ENCODE measurements around the gene KIR3DL2. TPM values are rescaled to one million over a fixed set of nuclear protein-coding genes. Genes with fewer than 3 reads are reported as not detected.
"Not testable (repeated sequence)": the region's sequence is repeated elsewhere in the genome, so short reads cannot be mapped to it uniquely, and the experiment has no call there.

Gene KIR3DL2
- total RNA-seq, 1 donor from 2014 or later = not detected

DNA sequence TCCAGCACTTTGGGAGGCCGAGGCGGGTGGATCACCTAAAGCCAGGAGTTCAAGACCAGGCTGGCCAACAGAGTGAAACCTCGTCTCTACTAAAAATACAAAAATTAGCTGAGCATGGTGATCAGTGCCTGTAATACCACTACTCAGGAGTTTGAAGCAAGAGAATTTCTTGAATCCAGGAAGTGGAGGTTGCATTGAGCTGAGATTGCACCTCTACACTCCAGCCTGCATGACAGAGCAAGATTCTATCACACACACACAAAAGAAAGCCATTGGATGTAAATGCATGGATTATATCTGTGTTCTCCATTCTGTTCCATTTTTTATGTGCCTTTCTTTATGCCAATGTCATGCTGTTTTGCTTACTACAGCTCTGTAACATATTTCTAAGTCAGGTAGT is 8.2 kb downstream of the KIR3DL2 start:
- ATAC-seq; DNase-seq (ENCODE audit: missing footprints); intact Hi-C loops (cut with DNase I): not testable (repeated sequence)

DNA sequence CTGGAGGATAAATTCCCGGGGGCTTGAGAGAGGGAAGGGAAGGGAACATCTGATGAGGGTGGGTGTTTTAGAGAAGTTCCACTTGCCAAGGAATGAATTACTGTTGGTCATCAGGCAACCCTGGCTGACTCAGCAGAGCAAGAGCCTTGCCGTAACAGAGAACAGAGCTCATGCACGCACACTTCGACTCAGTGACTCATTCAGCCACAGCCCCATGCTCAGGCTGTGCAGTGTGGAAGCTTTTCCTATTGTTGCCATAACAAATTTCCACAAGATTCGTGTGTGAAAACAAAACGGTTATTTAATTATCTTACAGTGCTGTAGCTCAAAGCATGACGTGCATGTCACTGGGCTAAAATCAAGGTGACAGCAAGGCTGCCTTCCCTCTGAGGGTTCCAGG is 9.2 kb downstream of the KIR3DL2 start:
- intact Hi-C loops (cut with DNase I); ATAC-seq; DNase-seq (ENCODE audit: missing footprints): not testable (repeated sequence)

DNA sequence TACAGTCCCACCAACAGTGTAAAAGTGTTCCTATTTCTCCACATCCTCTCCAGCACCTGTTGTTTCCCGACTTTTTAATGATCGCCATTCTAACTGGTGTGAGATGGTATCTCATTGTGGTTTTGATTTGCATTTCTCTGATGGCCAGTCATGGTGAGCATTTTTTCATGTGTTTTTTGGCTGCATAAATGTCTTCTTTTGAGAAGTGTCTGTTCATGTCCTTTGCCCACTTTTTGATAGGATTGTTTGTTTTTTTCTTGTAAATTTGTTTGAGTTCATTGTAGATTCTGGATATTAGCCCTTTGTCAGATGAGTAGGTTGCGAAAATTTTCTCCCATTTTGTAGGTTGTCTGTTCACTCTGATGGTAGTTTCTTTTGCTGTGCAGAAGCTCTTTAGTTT is 13.2 kb downstream of the KIR3DL2 start:
- ATAC-seq; intact Hi-C loops (cut with DNase I); DNase-seq (ENCODE audit: missing footprints): not testable (repeated sequence)

DNA sequence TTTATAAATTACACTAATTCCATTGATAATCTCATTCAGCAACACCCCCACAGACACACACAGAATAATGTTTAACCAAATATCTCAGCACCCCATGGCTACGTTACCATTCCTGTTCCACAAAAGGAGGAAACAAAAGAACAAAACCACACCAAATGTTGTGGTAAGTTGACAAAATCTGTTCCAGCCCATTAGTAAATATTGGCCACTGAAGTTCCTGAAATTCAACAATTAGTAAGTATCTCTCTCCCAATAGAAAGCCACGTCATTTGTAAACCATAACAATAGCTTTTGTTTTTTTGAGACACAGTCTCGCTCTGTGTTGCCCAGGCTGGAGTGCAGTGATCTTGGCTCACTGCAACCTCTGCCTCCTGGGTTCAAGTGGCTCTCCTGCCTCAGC is 21.5 kb downstream of the KIR3DL2 start:
- intact Hi-C loops (cut with DNase I) = no loop called here
- ATAC-seq (no peak), DNase-seq (ENCODE audit: missing footprints) (no peak)

DNA sequence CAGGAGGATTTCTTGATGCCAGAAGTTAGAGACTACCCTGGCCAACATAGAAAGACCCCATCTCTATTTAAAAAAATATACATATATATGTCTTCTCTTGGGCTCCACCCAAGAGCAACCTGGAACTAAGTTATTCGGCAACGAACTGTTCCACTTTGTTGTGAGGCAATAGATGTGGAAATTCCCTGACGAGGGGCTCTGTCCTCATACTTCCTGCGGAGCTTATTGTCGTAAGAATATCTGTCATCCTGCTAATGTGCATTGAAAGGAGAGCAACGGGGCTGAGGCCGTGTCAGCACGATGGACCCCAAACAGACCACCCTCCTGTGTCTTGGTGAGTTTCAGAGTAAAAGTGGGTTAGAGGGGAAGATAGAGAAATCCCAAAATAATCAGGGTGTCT is 23.7 kb downstream of the KIR3DL2 start, which contains the start of gene FCAR:
TSS of gene FCAR (plus strand) at position 246 of the 400 bp plus-strand sequence. CDS start at position 301, 55 bp downstream.
- DNase-seq (ENCODE audit: missing footprints) = no peak
- ATAC-seq = no peak
- intact Hi-C loops (cut with DNase I) = no loop called here

DNA sequence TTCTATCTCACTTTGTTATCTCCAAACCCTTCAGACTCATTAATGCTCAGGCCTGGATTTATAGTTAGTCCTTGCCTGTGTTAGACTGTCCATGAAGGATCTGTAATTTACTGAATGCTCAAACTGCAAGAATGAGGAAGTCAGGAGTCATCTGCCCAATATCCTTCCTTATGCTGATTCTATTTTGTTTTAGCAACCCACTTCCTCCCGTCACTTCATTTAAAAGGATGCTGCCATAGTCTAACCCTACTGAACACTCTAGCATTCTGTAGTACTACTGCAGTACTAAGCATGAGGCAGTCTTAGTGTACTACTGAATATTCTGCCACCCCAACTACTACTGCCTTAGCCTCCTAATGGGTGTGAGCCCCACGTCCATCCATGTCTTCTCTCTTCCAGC is 25.3 kb downstream of the KIR3DL2 start:
- intact Hi-C loops (cut with DNase I) = no loop called here
- ATAC-seq (peak; percentile 13), DNase-seq (ENCODE audit: missing footprints) (no peak)

DNA sequence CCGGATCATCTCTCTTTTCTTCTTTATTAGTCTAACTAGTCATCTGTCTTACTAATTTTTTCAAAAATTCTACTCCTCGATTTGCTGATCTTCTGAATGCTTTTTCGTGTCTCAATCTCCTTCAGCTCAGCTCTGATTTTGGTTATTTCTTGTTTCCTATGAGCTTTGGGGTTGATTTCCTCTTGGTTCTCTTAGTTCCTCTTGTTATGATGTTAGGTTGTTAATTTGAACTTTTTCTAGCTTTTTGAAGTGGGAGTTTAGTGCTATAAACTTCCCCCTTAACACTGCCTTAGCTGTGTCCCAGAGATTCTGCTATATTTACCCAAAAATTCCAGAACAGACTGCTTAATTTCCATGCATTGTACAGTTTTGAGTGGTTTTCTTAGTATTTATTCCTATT is 27.2 kb downstream of the KIR3DL2 start:
- no peak for DNase-seq (ENCODE audit: missing footprints)
- intact Hi-C loops (cut with DNase I) = no loop called here
- ATAC-seq = no peak

DNA sequence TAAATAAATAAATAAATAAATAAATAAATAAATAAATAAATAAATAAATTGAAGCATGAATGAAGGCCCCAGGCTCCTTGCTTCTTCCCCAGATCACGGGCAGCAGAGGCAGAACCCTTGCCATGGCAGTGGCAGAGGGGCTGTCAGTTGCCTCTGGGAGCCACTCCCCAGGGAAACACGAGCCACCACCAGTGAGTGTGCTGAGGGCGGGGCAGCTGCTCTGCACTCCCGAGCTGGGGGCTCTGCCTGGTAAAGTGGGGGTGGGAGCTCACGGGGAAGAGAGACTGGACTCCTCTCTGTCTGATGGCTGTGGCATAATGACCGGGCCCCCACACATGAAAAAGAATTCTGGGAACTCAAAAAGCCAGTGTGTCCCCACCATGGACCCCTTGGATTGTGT is 31.6 kb downstream of the KIR3DL2 start:
- intact Hi-C loops (cut with DNase I) = no loop called here
- DNase-seq (ENCODE audit: missing footprints) (no peak), ATAC-seq (no peak)

DNA sequence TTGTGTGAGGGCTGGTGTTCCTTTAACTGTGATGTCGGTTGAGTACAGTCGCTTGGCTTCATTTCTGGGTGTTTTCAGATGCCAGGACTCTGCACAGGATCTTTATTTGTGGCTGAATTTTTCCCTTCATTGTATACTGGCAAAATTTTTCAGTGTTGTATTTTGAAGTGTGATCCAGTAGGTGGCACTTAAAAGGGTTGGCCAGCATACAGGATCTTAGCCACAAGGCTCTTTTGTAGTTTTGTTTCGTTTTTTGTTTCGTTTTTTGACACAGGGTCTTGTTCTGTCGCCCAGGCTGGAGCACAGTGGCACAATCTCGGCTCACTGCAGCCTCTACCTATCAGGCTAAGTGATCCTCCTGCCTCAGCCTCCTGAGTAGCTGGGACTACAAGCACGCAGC is 32.5 kb downstream of the KIR3DL2 start:
- ATAC-seq = no peak
- intact Hi-C loops (cut with DNase I) = no loop called here
- DNase-seq (ENCODE audit: missing footprints) = no peak

DNA sequence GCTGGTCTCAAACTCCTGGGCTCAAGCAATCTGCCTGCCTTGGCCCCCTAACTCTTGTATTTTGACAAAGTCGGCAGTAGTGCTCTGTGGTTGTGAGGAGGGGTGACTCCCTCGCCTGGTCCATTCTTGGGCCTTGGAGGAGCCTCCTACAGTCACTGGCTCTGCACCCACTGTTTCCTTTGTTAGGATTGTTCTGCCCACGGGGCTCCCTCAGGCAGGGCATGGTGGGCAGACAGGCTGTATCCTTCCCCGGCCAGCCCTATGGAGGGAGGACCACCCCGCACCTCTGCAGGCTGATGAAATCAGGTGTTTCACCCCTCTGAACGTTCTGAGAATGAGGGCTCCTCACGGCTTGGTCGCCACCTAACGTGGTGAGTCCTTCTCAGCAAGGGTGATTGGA is 33.0 kb downstream of the KIR3DL2 start:
- ATAC-seq (no peak), DNase-seq (ENCODE audit: missing footprints) (no peak)
- intact Hi-C loops (cut with DNase I) = no loop called here

DNA sequence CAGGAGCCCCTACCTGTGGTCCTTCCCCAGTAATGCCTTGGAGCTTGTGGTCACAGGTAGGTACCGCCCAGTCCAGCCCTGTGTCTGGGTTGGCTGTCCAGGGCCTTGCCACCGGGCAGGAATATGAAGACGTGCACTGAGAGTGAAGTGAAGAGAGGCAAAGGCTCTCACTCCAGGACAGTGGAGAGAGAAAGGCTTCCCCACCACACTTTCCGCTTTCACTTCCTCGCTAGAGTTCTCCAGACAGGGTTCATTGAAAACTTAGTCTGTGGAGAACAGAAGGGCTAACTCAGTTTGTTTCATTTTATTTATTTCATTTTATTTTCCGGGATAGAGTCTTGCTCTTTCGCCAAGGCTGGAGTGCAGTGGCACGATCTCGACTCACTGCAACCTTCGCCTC is 38.0 kb downstream of the KIR3DL2 start:
- intact Hi-C loops (cut with DNase I) = no loop called here
- DNase-seq (ENCODE audit: missing footprints) = no peak
- no peak for ATAC-seq

DNA sequence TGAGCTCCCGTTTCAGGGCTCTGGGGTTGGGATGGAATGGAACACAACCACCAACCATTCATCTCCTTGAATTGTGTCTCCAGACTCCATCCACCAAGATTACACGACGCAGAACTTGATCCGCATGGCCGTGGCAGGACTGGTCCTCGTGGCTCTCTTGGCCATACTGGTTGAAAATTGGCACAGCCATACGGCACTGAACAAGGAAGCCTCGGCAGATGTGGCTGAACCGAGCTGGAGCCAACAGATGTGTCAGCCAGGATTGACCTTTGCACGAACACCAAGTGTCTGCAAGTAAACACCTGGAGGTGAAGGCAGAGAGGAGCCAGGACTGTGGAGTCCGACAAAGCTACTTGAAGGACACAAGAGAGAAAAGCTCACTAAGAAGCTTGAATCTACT is 39.3 kb downstream of the KIR3DL2 start:
- intact Hi-C loops (cut with DNase I) = no loop called here
- no peak for ATAC-seq

DNA sequence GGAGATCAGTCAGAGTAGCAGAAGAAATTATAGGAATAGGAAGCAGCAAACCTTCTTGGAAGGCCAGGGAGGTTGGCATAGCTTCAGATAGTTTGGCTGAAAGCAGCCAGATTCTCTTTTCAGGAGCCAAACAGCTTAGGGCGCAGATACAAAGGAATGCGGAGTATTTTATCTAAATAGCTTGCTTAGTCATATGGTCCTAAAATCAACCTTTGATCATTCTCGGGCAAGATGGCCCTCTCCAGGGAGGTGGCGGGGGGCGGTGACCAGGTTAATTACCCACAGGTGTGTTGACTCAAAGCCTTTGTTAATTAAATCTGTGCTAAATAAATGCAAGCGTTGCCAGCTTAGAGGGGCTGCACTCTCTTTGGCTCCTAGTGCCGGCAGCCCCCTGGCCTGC is 43.2 kb downstream of the KIR3DL2 start:
- DNase-seq (ENCODE audit: missing footprints) = no peak
- ATAC-seq = no peak
- intact Hi-C loops (cut with DNase I) = no loop called here

More for the DNA sequence above, 39.3 kb downstream of the KIR3DL2 start:
- DNase-seq (ENCODE audit: missing footprints) = no peak

DNA sequence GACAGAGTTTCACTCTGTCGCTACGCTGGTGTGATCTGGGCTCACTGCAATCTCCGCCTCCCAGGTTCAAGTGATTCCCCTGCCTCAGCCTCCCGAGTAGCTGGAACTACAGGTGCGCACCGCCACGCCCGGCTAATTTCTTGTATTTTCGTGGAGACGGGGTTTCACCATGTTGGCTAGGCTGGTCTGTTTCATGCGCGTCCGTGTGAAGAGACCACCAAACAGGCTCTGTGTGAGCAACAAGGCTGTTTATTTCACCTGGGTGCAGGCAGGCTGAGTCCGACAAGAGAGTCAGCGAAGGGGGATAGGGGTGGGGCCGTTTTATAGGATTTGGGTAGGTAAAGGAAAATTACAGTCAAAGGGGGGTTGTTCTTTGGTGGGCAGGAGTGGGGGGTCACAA is 43.9 kb downstream of the KIR3DL2 start:
- intact Hi-C loops (cut with DNase I); DNase-seq (ENCODE audit: missing footprints); ATAC-seq: not testable (repeated sequence)

DNA sequence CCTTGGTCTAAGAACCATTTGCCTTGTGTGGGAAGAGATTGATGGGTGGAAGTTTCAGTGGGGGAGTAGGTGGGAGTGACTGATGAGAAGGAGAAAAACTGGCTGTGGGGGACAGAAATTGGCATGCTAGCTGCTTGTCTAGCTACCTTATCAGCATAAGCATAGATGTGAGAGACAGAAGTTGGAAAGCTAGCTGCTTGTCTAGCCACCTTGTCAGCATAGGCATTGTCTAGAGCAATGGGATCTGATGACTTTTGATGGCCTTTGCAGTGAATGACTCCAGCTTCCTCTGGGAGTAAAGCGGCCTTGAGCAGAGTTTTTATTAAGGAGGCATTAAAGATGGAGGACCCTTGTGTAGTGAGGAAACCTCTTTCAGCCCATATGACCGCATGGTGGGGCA is 45.8 kb downstream of the KIR3DL2 start:
- intact Hi-C loops (cut with DNase I) = no loop called here
- ATAC-seq = no peak
- no peak for DNase-seq (ENCODE audit: missing footprints)

DNA sequence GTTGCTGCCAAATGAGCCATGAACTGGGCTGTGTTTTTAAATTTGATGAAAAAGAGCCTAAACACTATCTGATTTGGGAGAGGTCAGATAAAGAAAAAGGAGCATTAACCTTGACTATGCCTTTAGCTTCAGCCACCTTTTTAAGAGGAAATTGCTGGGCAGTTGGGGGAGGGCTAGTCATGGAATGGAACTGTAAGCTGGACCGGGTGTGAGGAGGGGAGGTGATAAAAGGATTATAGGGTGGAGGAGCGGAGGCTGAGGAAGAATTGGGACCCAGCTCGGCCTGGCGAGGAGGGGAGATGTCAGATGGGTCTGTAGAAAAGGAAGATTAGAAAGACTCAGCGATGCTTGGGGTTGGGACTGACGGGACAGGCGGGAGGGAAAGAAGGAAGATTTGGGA is 48.4 kb downstream of the KIR3DL2 start:
- intact Hi-C loops (cut with DNase I); DNase-seq (ENCODE audit: missing footprints); ATAC-seq: not testable (repeated sequence)

DNA sequence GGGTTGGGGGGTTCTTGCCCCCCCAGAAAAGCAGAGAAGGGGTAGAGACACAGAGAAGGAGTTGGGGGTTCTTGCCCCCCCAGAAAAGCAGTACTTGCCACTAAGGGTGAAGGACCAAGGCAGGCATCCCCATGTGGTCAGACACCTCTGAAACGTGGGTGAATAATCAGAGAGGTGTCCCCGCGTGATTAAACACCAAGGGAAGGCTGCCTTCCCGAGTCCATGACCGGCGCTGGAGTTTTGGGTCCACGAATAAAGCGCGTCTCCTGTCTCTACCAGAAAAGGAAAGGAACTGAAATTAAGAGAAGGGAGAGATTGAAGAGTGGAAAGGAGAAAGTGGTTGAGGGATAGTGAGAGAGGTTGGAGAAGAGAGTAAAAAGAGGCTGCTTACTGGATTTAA is 49.4 kb downstream of the KIR3DL2 start:
- intact Hi-C loops (cut with DNase I); DNase-seq (ENCODE audit: missing footprints); ATAC-seq: not testable (repeated sequence)

DNA sequence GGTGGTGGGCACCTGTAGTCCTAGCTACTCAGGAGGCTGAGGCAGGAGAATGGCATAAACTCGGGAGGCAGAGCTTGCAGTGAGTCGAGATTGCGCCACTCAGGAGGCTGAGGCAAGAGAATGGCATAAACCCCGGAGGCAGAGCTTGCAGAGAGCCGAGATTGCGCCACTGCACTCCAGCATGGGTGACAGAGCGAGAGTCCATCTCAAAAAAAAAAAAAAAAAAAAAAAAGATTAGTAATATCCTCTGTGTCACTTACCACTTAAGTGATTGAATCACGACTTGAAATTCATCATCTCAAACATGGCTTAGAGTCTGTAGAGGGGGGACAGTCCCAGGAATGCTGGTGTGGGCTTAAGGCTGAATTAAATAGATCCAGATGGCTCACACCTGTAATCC is 50.9 kb downstream of the KIR3DL2 start:
- intact Hi-C loops (cut with DNase I); ATAC-seq: not testable (repeated sequence)
- peak; percentile 86 for DNase-seq (ENCODE audit: missing footprints)

DNA sequence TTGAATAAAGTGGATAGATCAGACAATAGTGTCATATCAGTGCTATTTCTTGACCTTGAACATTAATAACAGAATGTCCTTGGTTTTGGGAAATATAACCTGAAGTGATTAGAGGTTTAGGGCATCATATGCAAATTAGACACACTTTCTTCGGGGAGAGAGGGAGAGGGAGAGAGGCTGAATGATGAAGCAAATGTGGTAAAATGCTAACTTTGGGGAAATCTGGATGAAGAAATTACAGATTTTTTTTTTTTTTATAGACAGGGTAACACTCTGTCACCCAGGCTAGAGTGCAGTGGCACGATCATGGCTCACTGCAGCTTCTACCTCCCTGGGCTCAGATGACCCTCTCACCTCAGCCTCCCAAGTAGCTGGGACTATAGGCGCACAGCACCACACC is 51.8 kb downstream of the KIR3DL2 start:
- DNase-seq (ENCODE audit: missing footprints) (no peak), ATAC-seq (no peak)
- intact Hi-C loops (cut with DNase I) = no loop called here

DNA sequence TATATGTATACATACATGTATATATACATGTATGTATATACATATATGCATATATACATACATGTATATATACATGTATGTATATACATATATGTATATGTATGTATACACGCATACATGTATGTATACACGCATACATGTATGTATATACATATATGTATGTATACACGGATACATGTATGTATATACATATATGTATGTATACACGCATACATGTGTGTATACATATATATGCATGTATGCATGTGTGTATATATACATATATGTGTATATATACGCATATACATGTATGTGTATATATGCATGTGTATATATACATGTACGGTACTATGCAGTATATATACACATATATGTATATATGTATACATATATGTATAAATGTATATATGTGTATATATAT is 53.1 kb downstream of the KIR3DL2 start:
- intact Hi-C loops (cut with DNase I) = no loop called here
- DNase-seq (ENCODE audit: missing footprints) (no peak), ATAC-seq (no peak)

DNA sequence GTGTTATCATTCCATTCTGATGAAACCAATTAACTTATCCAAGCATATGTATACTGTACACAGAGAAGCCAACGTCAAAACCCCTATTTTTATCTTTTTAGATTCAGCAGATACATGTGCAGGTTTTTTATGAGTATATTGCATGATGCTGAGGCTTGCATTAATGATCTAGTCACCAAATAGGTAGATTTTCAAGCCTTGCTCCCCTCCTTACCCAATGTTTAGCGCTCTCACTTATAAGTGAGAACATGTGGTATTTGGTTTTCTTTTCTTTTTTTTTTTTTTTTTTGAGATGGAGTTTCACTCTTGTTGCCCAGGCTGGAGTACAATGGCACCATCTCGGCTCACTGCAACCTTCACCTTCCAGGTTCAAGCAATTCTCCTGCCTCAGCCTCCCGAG is 54.0 kb downstream of the KIR3DL2 start:
- DNase-seq (ENCODE audit: missing footprints); ATAC-seq: not testable (repeated sequence)

More for the DNA sequence above, 54.0 kb downstream of the KIR3DL2 start:
- intact Hi-C loops (cut with DNase I) = not testable (repeated sequence)

Data from Right ventricle myocardium inferior (tissue), 1 donor.